Panc1 (cell line): ENCODE measurements around the gene EIF3L.

ENCODE experiments used
- CTCF ChIP-seq: fragments of 450-650 bp; IDR thresholded peaks from 2 replicates; pipeline ENCODE4 v1.5.1; 2017; ENCODE audit warnings: mild to moderate bottlenecking
- POLR2AphosphoS5 ChIP-seq: IDR thresholded peaks from 2 replicates; pipeline ENCODE4 v1.6.1; 2012; ENCODE audit warnings: mild to moderate bottlenecking, low read depth, low read length, moderate library complexity
- REST ChIP-seq, 2 experiments: IDR thresholded peaks; 2 replicates each; pipeline ENCODE4 v1.6.1; 2011 to 2012; ENCODE audit warnings: low read depth in 2 of 2, control low read depth in 1 of 2, low read length in 1 of 2, mild to moderate bottlenecking in 1 of 2, moderate library complexity in 1 of 2; ENCODE audit not compliant: insufficient read depth in 1 of 2

- TF ChIP-seq CTCF (no peak), REST (IDR thresholded peaks at IDR 0.05; ENCODE audit: insufficient read depth in 1 of 2, low read depth in 2 of 2, low read length in 1 of 2) (no peak), POLR2AphosphoS5 (no peak)
Observed at GRCh38 chr22:37806409-37807333, 42.5 kb upstream of the EIF3L start.
